Measurements from ENCODE around the gene EEF2.
A peak's percentile ranks its signal among the peaks of the same experiment; 100 is the strongest.

EEF2 gene

DNA sequence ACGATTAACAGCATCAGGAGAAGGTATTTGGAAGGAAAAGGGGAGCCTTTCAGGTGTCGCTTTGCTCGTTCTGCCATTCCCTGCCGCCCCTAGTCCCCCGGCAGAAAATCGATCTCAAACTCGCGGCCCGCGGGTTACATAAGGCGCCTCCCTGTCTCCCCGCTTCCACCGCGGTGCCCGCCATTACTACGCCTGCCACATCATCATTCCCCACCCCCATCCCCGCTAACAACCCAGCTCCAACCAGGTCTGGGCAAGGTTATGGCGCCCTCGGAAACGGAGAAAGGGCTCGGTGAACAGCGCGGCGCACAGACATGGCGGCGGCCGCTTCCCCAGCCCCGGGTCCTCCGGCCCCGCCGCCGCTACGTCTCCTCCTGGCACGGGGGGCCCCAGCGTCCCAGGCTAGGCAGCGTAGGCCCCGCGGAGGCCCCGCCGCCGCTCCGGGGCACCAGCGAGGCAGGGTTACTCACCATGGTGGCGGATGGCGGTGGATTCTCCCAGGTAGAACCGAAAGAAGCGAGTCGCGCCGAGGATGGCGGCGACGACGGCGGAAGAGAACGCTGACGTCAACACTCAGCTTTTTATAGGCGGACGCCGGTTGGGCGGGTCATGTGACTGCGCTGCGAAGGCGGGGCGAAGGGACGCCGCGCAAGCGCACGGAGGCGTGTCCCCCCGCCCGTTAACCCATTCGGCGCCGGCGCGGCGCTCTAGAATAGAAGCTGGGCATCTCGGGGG, at the start of gene EEF2:
Gene EEF2 (minus strand): TSS at position 556 of the 735 bp plus-strand sequence. CDS start 83 bp downstream, at position 473.
- peak; percentile 17; the same call in 1 of the 2 replicates for TF ChIP-seq EP300 (IDR thresholded peaks at IDR 0.05; ENCODE audit: borderline replicate concordance)
- TF ChIP-seq FOXM1 (IDR thresholded peaks at IDR 0.05; ENCODE audit: borderline replicate concordance, low read depth), result no peak
- TF ChIP-seq, protein P1, sequence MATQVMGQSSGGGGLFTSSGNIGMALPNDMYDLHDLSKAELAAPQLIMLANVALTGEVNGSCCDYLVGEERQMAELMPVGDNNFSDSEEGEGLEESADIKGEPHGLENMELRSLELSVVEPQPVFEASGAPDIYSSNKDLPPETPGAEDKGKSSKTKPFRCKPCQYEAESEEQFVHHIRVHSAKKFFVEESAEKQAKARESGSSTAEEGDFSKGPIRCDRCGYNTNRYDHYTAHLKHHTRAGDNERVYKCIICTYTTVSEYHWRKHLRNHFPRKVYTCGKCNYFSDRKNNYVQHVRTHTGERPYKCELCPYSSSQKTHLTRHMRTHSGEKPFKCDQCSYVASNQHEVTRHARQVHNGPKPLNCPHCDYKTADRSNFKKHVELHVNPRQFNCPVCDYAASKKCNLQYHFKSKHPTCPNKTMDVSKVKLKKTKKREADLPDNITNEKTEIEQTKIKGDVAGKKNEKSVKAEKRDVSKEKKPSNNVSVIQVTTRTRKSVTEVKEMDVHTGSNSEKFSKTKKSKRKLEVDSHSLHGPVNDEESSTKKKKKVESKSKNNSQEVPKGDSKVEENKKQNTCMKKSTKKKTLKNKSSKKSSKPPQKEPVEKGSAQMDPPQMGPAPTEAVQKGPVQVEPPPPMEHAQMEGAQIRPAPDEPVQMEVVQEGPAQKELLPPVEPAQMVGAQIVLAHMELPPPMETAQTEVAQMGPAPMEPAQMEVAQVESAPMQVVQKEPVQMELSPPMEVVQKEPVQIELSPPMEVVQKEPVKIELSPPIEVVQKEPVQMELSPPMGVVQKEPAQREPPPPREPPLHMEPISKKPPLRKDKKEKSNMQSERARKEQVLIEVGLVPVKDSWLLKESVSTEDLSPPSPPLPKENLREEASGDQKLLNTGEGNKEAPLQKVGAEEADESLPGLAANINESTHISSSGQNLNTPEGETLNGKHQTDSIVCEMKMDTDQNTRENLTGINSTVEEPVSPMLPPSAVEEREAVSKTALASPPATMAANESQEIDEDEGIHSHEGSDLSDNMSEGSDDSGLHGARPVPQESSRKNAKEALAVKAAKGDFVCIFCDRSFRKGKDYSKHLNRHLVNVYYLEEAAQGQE (IDR thresholded peaks at IDR 0.05; ENCODE audit: low read depth), result no peak
- TF ChIP-seq USF1 (IDR thresholded peaks at IDR 0.05), result peak; percentile 97
- peak; percentile 7; the same call in 1 of the 2 replicates for TF ChIP-seq NFIC (IDR thresholded peaks at IDR 0.05)
- no peak for TF ChIP-seq RAD21 (IDR thresholded peaks at IDR 0.05; ENCODE audit: low read depth)
- TF ChIP-seq CREB1 (IDR thresholded peaks at IDR 0.05; ENCODE audit: low read depth), result peak; percentile 76
- TF ChIP-seq TAF1 (IDR thresholded peaks at IDR 0.05; ENCODE audit: low read depth), result peak; percentile 100
- TF ChIP-seq TEAD4 (IDR thresholded peaks at IDR 0.05), result no peak
- TF ChIP-seq, protein P2, sequence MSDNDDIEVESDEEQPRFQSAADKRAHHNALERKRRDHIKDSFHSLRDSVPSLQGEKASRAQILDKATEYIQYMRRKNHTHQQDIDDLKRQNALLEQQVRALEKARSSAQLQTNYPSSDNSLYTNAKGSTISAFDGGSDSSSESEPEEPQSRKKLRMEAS (IDR thresholded peaks at IDR 0.05), result peak; percentile 89
- TF ChIP-seq YY1 (IDR thresholded peaks at IDR 0.05; ENCODE audit: low read depth), result peak; percentile 89
- TF ChIP-seq ZBTB7A (IDR thresholded peaks at IDR 0.05; ENCODE audit: low read depth), result no peak
- peak; percentile 4; the same call in 1 of the 2 replicates for TF ChIP-seq EGR1 (IDR thresholded peaks at IDR 0.05)
- peak; percentile 65 for TF ChIP-seq TCF12 (IDR thresholded peaks at IDR 0.05; ENCODE audit: low read depth)
- TF ChIP-seq CEBPB (IDR thresholded peaks at IDR 0.05), result 0 out of 2 replicates have a peak, but pooled peaks have one; percentile 26

- TF ChIP-seq YY1 (IDR thresholded peaks at IDR 0.05; ENCODE audit: low read depth), result no peak
- no peak for TF ChIP-seq EGR1 (IDR thresholded peaks at IDR 0.05)
- TF ChIP-seq FOXM1 (IDR thresholded peaks at IDR 0.05; ENCODE audit: borderline replicate concordance, low read depth), result no peak
- no peak for TF ChIP-seq ZBTB7A (IDR thresholded peaks at IDR 0.05; ENCODE audit: low read depth)
- no peak for TF ChIP-seq NFIC (IDR thresholded peaks at IDR 0.05)
- TF ChIP-seq, protein P1 (IDR thresholded peaks at IDR 0.05; ENCODE audit: low read depth), result no peak
- TF ChIP-seq RAD21 (IDR thresholded peaks at IDR 0.05; ENCODE audit: low read depth), result no peak
These were observed 49.1 kb upstream of the EEF2 start for GRCh38 chr19:4034048-4035017.

DNA sequence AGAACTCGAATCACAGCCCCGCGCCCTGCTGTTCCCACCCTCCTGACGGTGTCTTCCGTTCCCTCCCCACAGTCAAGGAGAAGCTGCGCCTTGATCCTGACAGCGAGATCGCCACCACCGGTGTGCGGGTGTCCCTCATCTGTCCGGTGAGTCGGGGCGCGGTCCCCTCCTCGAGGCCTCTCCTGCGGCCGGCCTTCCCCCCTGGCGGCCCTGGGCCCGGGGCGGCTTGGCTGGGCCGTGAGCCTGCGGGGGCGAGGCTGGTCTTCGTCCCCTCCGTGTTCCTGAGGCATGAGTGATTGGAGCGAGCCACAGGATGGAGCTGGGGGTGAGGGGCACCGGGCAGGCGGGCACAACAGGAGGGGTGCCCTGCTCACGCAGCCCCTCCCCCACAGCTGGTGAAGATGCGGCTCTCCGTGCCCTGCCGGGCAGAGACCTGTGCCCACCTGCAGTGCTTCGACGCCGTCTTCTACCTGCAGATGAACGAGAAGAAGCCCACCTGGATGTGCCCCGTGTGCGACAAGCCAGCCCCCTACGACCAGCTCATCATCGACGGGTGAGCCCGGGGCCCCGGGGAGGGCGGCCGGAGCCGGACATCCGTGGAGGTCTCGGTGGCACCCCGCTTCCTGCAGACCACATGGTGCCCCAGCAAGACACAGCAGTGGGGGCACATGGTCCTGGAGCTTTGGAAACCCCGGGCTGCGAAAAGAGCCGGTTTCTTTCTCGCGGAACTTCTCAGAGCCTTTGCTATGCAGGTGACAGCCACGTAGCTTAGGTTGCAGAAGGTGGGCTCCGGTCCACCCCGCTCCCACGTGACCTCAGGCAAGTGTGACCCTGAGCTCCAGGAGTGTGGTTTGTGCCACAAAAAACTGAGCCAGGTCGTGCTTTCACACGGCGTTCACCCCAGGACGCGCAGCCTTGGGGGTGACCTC, 48.0 kb upstream of the EEF2 start:
- TF ChIP-seq RAD21 (IDR thresholded peaks at IDR 0.05; ENCODE audit: low read depth), result no peak
- no peak for TF ChIP-seq YY1 (IDR thresholded peaks at IDR 0.05; ENCODE audit: low read depth)
- no peak for TF ChIP-seq FOXM1 (IDR thresholded peaks at IDR 0.05; ENCODE audit: borderline replicate concordance, low read depth)
- TF ChIP-seq TCF12 (IDR thresholded peaks at IDR 0.05; ENCODE audit: low read depth), result no peak
- no peak for TF ChIP-seq ZBTB7A (IDR thresholded peaks at IDR 0.05; ENCODE audit: low read depth)
- TF ChIP-seq USF1 (IDR thresholded peaks at IDR 0.05), result no peak
- no peak for TF ChIP-seq CEBPB (IDR thresholded peaks at IDR 0.05)
- no peak for TF ChIP-seq EGR1 (IDR thresholded peaks at IDR 0.05)
- no peak for TF ChIP-seq TAF1 (IDR thresholded peaks at IDR 0.05; ENCODE audit: low read depth)
- no peak for TF ChIP-seq EP300 (IDR thresholded peaks at IDR 0.05; ENCODE audit: borderline replicate concordance)
- TF ChIP-seq, protein P1 (IDR thresholded peaks at IDR 0.05; ENCODE audit: low read depth), result no peak
- no peak for TF ChIP-seq NFIC (IDR thresholded peaks at IDR 0.05)

Measured in Ishikawa (cell line).